Globus pallidus (tissue), 1 donor: Measurements from ENCODE around the gene FHDC1.

ENCODE experiments used
- DNase-seq: peaks from one replicate; pipeline ENCODE4 v3.0.0-alpha.2; 2015; ENCODE audit warnings: low spot score

FHDC1 gene

DNA sequence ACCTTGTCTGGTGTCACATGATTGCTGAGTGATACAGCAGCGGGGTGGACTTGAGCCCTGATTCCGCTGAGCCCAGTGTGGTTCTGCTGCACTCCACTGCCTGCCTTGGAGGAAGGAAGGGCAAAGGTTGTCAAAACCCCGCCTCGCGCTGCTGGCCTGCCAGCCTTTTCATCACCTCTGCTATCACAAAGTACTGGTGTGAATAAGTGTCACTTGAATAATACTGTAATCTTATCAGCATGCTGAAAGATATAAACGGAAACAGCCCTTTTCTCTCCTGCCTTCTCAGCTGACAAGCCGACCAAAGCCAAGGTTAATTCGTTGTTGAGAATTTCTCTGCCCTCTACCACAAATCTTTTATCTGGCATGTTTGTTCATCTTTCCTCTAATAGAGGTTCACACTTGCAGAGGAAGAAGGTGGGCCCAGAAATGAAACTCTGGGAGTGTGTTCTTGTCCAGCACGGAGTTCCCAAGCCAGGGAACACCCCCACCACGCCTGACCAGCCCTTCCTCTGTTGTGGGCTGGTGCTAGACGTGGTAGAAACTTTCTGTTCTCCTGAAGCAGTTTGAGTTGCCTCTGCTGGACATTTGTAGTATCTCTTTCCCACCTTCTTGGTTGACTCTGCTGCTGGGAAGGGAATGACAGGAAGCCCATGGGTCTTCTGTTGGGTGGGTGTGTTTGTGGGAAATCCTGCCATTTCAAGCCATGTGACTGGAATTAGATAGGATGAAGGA, 21.5 kb downstream of the FHDC1 start:
- no peak for DNase-seq

DNA sequence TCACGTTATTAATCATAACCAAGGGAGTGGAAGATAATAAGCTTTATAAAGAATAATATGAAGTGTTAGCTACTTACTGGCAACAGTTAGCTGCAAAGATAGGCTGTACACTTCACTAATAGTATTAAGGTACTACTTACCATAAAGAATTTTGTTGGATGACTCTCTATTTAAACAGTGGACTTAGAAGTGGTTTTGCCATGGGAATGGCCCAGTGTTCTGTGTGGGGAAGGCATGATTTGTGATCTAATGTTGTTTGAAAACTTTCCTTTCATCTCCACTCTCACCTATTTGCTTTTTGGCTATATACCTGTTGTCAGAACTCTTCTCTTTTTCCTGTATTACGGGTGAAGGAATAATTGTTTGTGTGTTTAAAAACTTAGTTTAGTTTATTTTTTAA, 23.0 kb downstream of the FHDC1 start:
- DNase-seq: no peak

DNA sequence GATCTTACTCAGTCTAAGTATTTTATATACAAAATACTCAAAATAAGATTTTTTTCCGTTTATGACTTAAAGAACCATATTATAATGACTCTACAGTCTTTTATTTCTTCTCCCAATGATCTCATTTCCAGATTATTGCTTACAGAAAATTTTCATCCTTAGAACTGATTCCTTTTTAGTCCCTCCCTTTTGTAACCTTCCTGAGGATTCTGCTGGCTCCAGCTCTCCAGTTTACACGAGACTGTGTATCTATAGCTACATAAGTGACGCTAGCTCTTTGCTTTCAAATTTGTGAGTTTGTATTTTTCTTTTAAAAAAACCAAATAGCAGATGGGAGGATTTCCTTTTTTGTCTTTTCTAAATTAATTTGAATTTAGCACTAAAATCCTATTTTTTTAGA, 24.0 kb downstream of the FHDC1 start:
- DNase-seq: no peak

DNA sequence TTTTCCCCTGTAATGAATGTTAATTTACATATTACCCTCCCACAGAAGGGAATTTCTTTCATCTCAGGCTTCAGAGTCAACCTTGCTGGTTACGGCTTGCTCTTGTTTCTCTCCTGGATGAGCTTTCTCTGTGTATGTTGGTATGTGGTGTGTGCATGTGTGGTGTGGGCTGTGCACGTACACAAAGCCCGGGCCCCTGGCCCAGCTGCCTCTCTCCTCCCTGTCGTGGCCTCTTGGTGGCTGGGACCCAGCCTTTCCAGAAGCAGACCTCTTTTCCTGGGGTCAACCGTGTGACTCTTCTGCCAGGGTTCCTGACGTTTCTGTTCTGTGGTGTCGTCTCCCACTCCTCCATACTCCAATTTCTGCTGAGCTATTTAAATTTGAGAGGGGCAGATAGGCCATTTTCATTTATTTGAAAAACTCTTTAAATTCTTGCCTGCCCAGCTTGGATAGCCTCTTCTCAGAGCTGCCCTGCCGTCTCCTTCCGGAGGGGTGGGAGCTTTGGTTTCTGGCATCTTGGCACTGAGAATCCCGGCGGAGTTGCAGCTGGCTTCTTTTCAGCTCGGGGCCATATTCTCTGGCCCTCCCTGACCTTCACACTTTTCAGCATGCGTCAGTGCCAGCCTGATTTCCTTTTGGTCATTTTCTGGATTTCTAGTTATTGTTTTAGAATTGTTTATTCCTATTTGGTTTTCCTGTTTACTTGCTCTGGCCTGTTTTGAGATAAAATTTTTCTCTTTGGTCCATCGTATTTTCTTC, 25.1 kb downstream of the FHDC1 start:
- DNase-seq: no peak

DNA sequence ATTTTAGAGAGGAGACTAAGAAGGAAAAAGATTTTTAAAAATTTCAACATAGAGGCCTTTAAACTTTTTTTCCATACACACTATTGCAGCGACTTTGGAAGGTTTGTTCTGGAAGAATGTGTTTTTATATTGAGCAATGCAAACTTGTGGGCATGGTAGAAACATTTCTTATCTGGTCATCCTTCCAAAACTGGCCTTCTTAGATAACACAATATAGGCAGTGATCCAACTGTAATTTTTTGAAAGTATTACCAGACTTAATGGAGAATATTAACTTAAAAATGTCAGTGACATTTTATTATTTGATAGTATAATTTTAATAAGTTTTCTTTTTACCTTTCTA, 25.6 kb downstream of the FHDC1 start:
- DNase-seq: no peak

DNA sequence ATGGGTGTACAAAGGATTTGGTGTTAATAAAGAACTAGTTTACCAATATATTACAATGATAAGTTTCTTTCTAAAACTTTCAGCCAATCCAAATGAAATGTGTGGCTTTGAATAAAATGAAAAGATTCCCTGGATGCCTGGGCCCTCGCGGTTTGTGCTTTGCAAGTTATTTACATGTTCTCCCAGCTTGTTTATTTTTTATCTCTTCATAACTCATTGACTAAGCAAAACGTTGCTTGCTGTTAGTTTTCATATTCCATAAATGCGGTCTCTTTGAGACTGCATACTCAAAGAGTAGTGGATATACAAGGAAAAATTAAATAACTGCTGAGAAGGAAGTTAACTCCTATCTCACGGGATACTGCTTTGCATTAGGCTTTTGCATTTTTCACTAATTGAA, 26.0 kb downstream of the FHDC1 start:
- DNase-seq: no peak

DNA sequence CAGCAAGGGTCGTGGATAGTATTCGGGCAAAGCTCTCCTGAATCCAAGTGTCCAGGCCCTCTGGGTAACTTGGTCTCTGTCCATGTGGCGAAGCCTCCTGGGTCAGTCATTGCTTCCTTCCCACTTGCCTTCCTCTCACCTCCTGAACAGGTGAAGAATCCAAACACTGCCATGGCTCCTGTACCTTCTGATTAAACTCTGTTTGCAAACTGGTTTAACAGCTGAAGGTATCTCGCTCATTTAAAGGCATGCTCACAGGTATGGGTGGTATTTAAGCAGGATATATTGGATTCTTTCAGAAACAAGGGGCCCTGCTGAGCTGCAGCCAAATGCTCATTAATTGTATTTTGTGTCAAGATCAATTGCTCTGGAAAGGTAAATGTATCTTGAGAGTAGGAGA, 28.2 kb downstream of the FHDC1 start:
- no peak for DNase-seq

DNA sequence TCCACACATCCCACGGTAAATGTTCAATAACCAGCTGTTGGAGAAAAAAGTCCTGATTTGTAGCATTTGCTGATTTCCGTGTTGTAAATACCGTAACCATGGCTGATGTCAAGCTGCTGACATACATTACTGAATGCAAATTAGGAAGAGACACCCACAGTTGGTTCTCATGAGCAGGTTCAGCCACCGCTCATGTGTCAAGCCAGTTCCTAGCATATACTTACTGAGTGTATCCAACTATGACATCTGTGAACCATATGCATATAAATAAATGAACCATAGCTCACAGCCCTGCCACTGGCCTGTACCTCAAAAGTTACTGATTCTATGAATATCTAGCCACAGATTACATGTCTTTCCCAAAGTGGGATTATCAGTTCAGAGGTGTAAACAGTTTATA, 29.5 kb downstream of the FHDC1 start:
- no peak for DNase-seq

DNA sequence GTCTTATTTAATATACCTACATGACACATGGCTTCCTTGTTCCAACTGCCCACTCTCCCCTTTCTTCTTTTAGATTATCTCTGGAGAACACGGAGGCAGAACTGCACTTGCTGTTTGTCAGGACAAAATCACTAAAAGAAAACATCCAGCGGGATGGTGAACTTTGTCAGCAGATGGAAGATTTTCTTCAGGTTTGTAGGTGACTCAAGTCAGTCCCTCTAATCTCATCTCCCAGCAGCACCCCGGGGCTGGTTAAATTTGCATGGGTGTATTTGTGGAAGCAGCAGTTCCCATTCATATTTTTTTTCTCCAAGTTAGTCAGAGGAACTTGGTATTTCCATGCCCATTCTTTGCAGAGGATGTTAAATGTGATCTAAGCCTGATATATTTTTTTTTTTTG, 31.8 kb downstream of the FHDC1 start:
- no peak for DNase-seq

DNA sequence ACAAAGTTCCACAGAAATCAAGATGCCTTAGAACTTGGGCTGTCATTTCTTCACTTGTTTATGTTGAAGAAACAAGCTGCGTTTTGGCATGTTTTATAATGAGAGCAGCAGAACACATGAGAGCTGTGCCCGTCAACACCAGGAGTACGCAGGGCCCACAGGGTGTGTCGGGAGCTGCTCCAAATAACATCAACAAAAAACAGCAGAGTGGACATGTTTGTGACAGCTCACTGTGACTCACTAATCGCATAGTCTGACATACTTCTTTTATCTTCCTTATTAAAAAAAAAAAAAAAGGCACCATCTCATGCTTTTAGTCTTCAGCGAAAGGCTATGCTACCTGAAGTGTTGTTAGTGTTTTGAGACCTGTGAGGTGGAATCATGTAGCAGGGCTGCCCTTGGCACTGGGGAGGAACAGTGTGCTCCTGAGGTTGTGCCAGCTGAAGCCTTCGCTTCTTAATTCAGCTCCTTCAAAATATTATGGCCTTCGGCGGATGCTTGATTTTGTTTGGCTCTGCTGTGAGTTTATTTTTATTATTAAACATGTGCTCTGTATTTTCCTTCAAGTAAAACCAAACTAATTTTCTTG, 32.8 kb downstream of the FHDC1 start:
- DNase-seq: no peak

DNA sequence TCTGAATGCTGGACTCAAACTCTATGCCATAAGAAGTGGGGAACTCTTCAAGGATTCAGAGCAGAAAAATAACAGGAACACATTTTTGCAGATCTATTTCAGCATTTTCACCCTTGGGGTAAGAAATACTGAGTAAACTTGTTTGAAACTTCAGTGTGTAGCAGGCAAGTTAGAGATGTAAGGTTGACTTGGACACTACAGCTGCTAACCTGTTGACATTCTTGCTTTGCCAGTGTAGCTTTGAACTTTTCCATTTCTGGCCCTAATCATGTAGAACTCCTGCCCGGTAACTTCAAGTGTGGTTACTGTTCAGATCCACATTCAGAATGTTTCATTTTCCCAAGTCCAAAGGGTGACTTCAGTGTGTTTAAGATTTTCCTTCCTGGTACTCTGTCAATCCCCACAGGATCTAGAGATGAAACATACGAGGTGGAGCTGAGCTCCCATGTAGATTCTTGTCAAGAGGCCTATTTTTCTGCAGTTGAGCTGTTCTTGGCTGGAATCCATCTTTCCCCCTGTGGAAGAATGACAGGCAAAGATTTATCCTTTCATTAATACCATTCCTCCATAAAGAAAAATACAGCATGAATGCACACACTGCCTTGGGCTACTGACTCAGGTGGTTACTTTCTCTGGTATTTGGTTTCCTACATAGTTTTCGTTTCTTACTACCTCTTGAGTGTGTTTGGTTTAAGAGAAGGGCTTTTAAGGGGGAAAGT, 34.1 kb downstream of the FHDC1 start:
- no peak for DNase-seq

DNA sequence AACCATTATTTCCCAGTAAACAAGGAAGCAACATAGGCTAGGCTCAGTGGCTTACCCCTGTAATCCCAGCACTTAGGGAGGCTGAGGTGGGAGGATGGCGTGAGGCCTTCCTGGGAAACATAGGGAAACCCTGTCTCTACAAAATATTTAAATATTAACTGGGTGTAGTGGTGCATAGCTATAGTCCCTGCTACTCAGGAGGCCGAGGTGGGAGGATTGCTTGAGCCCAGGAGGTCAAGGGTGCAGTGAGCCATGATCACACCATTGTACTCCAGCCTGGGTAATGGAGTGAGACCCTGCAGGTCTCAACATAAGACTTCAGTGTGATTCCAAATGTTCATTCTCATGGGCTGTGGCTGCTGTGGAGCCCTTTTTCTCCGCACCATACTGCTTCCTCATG, 34.9 kb downstream of the FHDC1 start:
- DNase-seq: no peak

DNA sequence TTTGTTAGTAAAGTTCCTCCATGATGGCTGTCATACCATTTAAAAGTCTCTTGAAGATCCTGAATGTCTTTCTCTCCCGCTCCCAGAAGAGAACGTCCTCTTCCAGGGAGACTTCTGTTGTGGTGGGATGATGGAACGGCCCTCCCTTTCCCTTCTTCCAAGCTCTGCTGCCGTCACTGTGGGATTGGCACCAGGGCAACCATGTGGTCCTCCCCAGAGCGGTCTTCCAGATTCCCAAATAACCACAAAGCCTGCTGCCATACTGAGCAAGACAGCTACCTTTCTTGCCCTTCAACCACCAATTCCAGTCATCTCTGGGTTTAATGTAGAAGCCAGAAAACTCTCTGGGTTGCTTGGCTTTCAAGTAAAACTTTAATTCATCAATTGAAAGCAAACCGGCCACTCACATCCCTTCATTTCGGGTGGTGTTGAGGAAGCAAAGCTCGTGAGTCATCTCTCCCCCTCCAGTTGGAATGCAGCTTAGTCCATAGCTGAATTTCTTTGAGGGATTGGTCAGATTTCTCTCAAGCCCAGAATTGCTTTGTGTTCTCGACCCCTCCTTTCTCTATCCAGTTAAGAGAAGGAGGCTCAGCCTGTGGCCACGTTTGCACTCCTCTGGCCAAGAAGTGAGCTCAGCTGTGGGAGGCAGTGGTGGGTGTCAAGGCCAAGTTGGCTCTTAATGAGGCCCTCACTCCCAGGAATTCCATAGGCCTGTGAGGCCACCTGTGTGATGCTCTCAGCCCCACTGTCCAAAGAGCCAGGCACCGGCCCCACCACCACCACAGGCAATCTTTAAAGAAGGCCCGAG, 36.9 kb downstream of the FHDC1 start:
- no peak for DNase-seq

DNA sequence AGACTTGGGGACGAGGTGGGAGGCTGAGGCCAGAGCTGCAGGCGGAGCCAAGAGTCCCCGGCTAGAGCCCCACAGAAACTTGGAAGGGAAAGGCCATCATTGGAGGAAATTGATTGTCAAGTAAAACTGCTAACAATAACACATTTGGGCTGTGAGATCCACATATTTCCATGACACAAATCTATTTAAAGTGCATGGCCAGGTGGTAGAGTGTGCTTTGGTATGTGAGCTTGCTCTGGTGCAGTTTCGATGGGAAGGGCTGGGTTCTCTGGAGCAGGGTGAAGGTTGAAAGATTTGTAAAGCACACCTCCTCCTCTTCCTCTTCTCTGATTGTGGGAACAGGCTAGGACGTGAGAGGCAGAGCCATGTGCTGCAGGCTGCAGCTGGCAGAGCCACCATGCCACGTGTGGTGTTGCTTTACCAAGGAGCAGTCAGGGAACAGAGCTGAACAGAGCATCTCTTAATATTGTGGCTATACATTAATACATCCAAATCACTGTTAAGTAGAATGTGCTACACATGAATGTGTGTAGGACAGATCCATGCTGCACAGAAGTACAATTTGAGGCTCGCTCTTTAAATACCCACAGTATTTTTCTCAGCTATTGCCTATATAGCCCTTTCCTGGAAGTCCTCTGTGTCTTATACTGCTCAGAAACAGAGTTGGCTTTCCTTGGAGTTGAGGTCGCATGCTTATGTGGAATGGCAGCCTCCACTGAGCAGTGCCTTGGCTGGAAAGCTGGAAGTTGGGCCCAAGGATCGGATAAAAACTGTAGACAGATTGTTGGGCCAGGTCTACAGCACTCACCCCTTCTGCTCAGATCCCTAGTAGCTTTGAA, 37.7 kb downstream of the FHDC1 start:
- no peak for DNase-seq

DNA sequence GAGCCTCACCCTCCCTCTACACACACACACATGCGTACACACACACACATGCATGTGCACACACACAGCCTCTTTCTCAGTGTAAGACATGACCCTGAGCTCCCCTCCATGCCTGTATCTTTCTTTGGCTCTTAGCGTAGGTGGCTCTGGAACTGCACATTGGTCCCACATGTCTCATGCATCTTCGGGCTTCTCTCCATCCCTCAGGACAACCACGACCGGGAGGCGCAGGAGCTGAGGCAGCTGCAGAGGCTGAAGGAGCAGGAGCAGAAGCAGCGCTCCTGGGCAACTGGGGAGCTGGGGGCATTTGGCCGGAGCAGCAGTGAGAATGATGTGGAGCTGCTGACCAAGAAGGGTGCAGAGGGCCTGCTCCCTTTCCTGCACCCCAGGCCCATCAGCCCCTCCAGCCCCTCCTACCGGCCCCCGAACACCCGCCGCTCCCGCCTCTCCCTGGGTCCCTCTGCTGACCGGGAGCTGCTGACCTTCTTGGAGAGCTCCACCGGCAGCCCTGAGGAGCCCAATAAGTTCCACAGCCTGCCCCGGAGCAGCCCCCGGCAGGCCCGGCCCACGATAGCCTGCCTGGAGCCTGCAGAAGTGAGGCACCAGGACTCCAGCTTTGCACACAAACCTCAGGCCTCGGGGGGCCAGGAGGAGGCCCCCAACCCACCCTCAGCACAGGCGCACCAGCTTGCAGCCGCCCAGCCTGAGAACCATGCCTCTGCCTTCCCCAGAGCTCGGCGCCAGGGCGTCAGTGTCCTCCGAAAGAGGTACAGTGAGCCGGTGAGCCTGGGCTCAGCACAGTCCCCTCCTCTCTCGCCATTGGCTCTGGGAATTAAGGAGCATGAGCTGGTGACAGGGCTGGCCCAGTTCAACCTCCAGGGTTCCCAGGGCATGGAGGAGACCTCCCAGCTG, 38.6 kb downstream of the FHDC1 start:
- DNase-seq: no peak

DNA sequence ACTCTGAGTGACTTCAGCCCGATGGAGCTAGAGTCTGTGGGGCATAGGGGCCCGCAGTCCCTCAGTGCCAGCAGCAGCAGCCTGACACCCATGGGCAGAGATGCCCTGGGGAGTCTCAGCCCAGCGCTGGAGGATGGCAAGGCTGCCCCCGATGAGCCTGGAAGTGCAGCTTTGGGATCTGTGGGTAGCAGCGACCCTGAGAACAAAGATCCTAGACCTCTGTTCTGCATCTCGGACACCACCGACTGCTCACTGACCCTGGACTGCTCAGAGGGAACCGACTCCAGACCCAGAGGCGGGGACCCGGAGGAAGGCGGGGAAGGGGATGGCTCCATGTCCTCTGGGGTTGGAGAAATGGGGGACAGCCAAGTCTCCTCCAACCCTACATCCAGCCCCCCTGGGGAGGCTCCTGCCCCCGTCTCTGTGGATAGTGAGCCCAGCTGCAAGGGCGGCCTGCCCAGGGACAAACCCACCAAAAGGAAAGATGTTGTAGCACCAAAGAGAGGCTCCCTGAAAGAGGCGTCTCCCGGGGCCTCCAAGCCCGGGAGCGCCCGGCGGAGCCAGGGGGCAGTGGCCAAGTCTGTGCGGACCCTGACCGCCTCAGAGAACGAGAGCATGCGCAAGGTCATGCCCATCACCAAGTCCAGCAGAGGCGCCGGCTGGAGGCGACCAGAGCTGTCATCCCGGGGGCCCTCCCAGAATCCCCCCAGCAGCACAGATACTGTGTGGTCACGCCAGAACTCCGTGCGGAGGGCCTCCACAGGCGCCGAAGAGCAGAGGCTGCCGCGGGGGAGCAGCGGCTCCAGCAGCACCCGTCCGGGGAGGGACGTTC, 39.5 kb downstream of the FHDC1 start:
- no peak for DNase-seq

DNA sequence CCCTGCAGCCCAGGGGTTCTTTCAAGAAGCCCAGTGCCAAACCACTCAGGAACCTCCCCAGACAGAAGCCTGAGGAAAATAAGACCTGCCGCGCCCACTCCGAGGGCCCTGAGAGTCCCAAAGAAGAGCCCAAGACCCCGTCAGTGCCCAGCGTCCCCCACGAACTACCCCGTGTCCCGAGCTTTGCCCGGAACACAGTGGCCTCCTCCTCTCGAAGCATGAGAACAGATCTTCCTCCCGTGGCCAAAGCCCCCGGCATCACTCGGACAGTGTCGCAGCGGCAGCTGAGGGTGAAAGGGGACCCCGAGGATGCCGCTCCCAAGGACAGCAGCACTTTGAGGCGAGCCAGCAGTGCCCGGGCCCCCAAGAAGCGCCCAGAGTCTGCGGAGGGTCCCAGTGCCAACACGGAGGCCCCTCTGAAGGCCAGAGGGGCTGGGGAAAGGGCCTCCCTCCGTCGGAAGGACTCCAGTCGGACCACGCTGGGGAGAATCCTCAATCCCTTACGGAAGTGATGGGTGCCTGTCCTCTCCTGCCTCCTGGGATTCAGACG, 40.2 kb downstream of the FHDC1 start:
- no peak for DNase-seq

DNA sequence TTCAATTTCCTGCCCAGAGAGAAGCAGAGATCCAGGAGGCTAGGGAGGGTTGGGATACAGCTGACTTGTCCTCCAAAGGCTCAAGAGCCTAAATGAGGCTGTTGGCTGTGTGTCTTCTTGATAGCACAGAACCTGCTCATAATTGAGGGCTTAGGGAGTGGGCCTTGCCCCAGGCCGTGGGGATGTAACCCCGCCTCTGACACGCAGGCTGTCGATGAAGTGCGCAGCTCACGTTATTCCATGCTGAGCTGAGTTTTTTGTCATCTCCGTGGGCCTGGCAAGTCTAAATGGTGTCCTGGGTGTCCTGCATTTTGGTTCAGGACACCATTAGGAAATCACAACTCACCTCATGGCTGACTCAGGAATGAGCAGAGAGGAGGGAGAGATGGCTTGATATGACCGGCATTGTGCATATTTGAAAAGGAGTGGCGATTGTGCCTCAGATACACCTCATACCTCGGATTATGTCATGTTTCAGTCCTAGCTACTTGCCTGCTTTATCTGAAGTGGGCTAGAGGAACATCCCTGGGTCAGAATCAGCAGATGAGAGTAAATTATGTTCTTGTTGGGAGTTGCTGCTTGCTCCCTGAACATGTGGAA, 43.7 kb downstream of the FHDC1 start:
- no peak for DNase-seq
